ENCODE measurements around the gene CALML5.

The CALML5 gene

DNA sequence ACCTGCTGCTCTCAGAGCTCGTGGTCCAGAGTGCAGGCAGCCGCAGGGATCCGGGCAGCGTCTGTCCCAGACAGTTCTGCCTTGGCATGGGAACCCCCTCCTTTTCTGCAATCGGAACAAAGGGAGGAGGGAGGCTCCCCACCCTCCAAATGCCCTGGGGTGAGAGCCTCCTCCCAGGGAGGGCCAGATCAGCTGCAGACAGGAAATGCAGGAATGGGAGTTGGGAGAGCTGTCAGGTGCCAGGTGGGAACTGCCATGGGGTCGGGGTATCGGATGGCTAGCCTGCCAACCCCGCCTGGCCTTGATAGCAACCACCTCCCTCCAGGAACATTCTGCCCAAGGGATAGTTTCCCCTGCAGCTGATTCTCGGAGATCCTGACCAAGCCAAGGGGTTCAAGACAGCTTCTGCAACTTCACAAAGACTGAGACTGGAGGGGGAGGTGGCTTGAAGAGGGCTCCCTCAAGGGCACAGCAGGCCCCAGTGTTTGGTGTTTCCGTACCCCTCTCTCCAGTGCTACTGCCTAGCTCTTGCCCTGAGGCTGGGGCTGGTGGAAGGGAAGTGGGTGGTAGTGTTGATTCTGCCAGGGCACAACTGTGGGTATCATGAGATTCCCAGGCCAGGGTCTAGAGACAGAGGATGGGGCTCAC lies at the start of gene CALML5:
CALML5 (minus strand) TSS at position 78 of the 648 bp plus-strand sequence. CDS start 132 bp downstream, outside the sequence.
- Mint-ChIP-seq H3K4me3 (no peak within 1 kb of the TSS), H3K27ac (no peak within 1 kb of the TSS), H3K4me1 (no peaks in the 10 kb centered on the region), H3K36me3 (no peaks in the 10 kb centered on the region), H3K27me3 (peaks cover 34% of the 10 kb centered on the region), H3K9me3 (no peaks in the 10 kb centered on the region)
- CTCF ChIA-PET = interaction anchor here (1.5 kb wide), 1 partner anchor 123 kb away, joined by 6 read pairs; no protein-coding TSS in a partner anchor
- DNase-seq = no peak

DNA sequence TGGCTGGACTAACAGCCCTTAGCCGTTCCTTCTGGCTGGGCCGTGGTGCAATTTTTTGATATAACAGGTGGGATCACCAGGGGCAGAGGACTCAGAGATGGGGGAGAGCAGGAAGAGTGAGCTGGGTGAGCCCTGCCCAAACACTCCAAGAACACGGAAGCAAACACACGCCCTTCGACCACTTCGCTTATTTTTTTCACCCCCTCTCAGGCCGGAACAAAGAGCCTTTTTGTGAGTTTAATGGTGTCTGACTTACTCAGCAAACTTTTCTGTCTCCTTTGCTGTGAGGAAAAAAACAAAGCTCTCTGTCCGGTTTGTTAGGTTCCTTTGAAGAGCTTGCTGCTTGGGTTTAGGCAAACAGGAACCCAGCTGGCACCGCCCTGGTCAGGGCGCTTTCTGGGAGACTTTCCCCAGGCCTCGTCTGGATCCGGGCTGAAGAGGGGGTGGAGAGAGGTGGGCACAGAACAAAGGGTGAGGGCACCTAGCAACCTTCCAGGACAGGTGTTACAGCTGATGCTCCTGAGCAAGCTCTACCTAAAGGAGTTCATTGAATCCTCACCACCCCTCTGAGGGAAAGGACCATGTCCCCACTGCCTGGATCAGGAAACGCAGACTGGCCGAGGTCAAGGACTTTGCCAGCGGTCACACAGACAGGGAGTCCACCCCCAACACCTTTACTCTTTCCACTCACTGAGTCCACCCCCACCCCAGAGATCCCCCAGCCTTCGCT lies 48.7 kb upstream of the CALML5 start:
- no peak overlapping the region for H3K4me3 Mint-ChIP-seq
- peaks cover 27% of the 10 kb centered on the region for H3K27me3 Mint-ChIP-seq
- H3K9me3 Mint-ChIP-seq = no peaks in the 10 kb centered on the region
- DNase-seq = no peak
- no peaks in the 10 kb centered on the region for H3K36me3 Mint-ChIP-seq
- CTCF ChIA-PET = interaction anchor here (0.9 to 4.3 kb wide), 3 partner anchors 75 to 699 kb away, joined by 3 to 17 read pairs (median 4); no protein-coding TSS in a partner anchor
- H3K4me1 Mint-ChIP-seq = peaks cover 26% of the 10 kb centered on the region
- no peak overlapping the region for H3K27ac Mint-ChIP-seq

- Mint-ChIP-seq H3K9me3 (no peaks in the 10 kb centered on the region), H3K36me3 (no peaks in the 10 kb centered on the region), H3K4me1 (peaks cover 21% of the 10 kb centered on the region), H3K27ac (no peak overlapping the region), H3K27me3 (peaks cover 27% of the 10 kb centered on the region), H3K4me3 (no peak overlapping the region)
- CTCF ChIA-PET = interaction anchor here (0.9 to 4.3 kb wide), 2 partner anchors 76 to 698 kb away, joined by 3 to 17 read pairs; no protein-coding TSS in a partner anchor
- DNase-seq = no peak
Observed at GRCh38 chr10:5547681-5547930, 48.2 kb upstream of the CALML5 start.

GRCh38 chr10:5546891-5547680 lies 47.7 kb upstream of the CALML5 start:
- H3K4me1 Mint-ChIP-seq = peaks cover 16% of the 10 kb centered on the region
- no peaks in the 10 kb centered on the region for H3K36me3 Mint-ChIP-seq
- CTCF ChIA-PET = interaction anchor here (0.9 to 4.3 kb wide), 2 partner anchors 76 to 698 kb away, joined by 3 to 17 read pairs; no protein-coding TSS in a partner anchor
- H3K9me3 Mint-ChIP-seq = no peaks in the 10 kb centered on the region
- H3K27ac Mint-ChIP-seq = no peak overlapping the region
- H3K4me3 Mint-ChIP-seq = no peak overlapping the region
- DNase-seq = no peak
- H3K27me3 Mint-ChIP-seq = peaks cover 21% of the 10 kb centered on the region

- H3K4me3 Mint-ChIP-seq = no peak overlapping the region
- H3K9me3 Mint-ChIP-seq = peaks cover 2% of the 10 kb centered on the region
- no peak overlapping the region for H3K27ac Mint-ChIP-seq
- CTCF ChIA-PET = interaction anchor here (4.3 kb wide), 1 partner anchor 77 kb away, joined by 17 read pairs; no protein-coding TSS in a partner anchor
- no peak for DNase-seq
- H3K36me3 Mint-ChIP-seq = no peaks in the 10 kb centered on the region
- peaks cover 7% of the 10 kb centered on the region for H3K4me1 Mint-ChIP-seq
- H3K27me3 Mint-ChIP-seq = peaks cover 18% of the 10 kb centered on the region
Observed at GRCh38 chr10:5545778-5546710, 46.7 kb upstream of the CALML5 start.

DNA sequence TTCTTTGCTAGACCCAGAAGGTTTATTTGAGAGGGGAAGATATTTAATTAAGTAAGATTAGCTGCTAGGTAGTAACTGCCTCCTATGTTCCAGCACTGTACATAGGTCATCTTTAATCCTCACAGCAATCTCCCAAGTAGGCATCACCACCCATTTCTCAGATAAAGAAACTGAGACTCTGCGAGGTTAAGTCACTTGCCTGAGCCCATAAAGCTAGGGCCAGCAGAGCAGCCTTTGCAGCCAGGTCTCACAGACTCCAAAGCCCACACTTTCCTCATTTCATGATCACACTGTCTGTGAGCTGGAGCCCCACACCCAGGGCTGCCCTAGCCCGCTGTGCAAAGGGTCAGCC lies 46.0 kb upstream of the CALML5 start:
- no peak overlapping the region for H3K27ac Mint-ChIP-seq
- H3K27me3 Mint-ChIP-seq = peaks cover 23% of the 10 kb centered on the region
- H3K4me3 Mint-ChIP-seq = no peak overlapping the region
- H3K9me3 Mint-ChIP-seq = peaks cover 2% of the 10 kb centered on the region
- no peaks in the 10 kb centered on the region for H3K36me3 Mint-ChIP-seq
- DNase-seq = no peak
- H3K4me1 Mint-ChIP-seq = peaks cover 1% of the 10 kb centered on the region
- CTCF ChIA-PET = no interaction called here

GRCh38 chr10:5545011-5545410 lies 45.6 kb upstream of the CALML5 start:
- Mint-ChIP-seq H3K9me3 (peaks cover 2% of the 10 kb centered on the region), H3K36me3 (no peaks in the 10 kb centered on the region), H3K4me1 (no peaks in the 10 kb centered on the region), H3K27me3 (peaks cover 23% of the 10 kb centered on the region), H3K27ac (no peak overlapping the region), H3K4me3 (no peak overlapping the region)
- DNase-seq = no peak
- CTCF ChIA-PET = no interaction called here

- Mint-ChIP-seq H3K27me3 (peaks cover 23% of the 10 kb centered on the region), H3K4me3 (no peak overlapping the region), H3K9me3 (peaks cover 4% of the 10 kb centered on the region), H3K4me1 (peaks cover 2% of the 10 kb centered on the region), H3K27ac (no peak overlapping the region), H3K36me3 (no peaks in the 10 kb centered on the region)
- no peak for DNase-seq
- CTCF ChIA-PET = no interaction called here
Observed at GRCh38 chr10:5544216-5544805, 44.9 kb upstream of the CALML5 start.

GRCh38 chr10:5543623-5544022 lies 44.3 kb upstream of the CALML5 start:
- Mint-ChIP-seq H3K4me1 (peaks cover 2% of the 10 kb centered on the region), H3K27me3 (peaks cover 25% of the 10 kb centered on the region), H3K27ac (no peak overlapping the region), H3K36me3 (no peaks in the 10 kb centered on the region), H3K9me3 (peaks cover 4% of the 10 kb centered on the region), H3K4me3 (no peak overlapping the region)
- CTCF ChIA-PET = no interaction called here
- no peak for DNase-seq

GRCh38 chr10:5542100-5542499 lies 42.7 kb upstream of the CALML5 start:
- Mint-ChIP-seq H3K4me3 (no peak overlapping the region), H3K9me3 (peaks cover 4% of the 10 kb centered on the region), H3K4me1 (peaks cover 2% of the 10 kb centered on the region), H3K27me3 (peaks cover 30% of the 10 kb centered on the region), H3K27ac (no peak overlapping the region), H3K36me3 (no peaks in the 10 kb centered on the region)
- no peak for DNase-seq
- CTCF ChIA-PET = interaction anchor here (1.4 kb wide), 1 partner anchor 81 kb away, joined by 3 read pairs; no protein-coding TSS in a partner anchor

- Mint-ChIP-seq H3K4me1 (peaks cover 2% of the 10 kb centered on the region), H3K9me3 (peaks cover 4% of the 10 kb centered on the region), H3K36me3 (no peaks in the 10 kb centered on the region), H3K4me3 (no peak overlapping the region), H3K27me3 (peaks cover 24% of the 10 kb centered on the region), H3K27ac (no peak overlapping the region)
- no peak for DNase-seq
- CTCF ChIA-PET = no interaction called here
Observed at GRCh38 chr10:5540891-5541290, 41.5 kb upstream of the CALML5 start.

GRCh38 chr10:5540080-5540479 lies 40.7 kb upstream of the CALML5 start:
- Mint-ChIP-seq H3K4me3 (no peak overlapping the region), H3K36me3 (no peaks in the 10 kb centered on the region), H3K4me1 (peaks cover 2% of the 10 kb centered on the region), H3K9me3 (peaks cover 4% of the 10 kb centered on the region), H3K27ac (no peak overlapping the region), H3K27me3 (peaks cover 22% of the 10 kb centered on the region)
- no peak for DNase-seq
- CTCF ChIA-PET = no interaction called here

DNA sequence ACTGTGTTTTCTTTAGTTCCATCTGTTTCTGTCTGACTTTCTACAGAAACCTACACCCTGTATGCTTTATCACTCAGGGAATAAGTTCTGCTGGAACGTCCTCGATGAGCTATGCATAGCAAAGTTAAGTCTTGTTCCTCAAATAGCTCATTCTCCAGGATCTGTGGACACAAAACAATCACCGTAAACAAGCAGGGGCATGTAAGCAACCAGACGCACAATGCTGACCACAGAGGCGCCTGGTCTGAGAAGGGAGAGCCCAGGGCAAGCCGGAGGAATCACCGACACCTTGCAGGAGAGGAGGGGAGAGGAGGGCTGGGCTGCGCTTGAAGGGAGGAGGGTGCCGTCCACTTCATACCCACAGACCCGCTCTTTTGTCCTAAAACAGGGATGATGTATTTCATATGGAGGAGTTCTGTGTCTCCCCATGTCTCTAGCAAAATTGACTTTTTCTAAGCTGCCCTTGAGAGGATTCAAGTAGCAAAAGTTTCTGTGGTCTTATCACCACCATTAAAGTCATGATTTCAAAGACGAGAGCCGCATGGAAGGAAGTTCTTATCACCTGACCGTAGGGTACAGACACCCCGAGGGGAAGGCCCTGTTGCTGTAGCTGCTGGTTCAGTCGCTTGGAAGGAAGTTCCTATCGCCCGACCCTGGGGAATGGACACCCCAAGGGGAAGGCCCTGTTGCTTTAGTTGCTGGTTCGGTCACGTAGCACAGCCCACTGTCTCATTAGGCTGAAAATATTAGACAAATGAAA lies 39.7 kb upstream of the CALML5 start:
- Mint-ChIP-seq H3K27me3 (peaks cover 12% of the 10 kb centered on the region), H3K4me3 (no peak overlapping the region), H3K27ac (no peak overlapping the region), H3K9me3 (peaks cover 4% of the 10 kb centered on the region), H3K36me3 (no peaks in the 10 kb centered on the region), H3K4me1 (peaks cover 2% of the 10 kb centered on the region)
- DNase-seq = no peak
- CTCF ChIA-PET = interaction anchor here (1.2 kb wide), 1 partner anchor 11 kb away, joined by 4 read pairs; no protein-coding TSS in a partner anchor

All from activated naive CD4-positive, alpha-beta T cell treated with anti-CD3 and anti-CD28 coated beads, Interleukin-2, amount 10 ng/mL, durations not matched to agents 7 days and 5 days (primary cell).